Adrenal gland (tissue), 12 donors: ENCODE data around the gene LINGO4. TPM values are rescaled to one million over a fixed set of nuclear protein-coding genes. Genes with fewer than 3 reads are reported as not detected.

Experiments
- DNase-seq, 7 donors: peaks; one replicate each; pipeline ENCODE4 v3.0.0-alpha.2; 2019 to 2020
- H3K27ac ChIP-seq, 5 donors: fragments of 200-600 bp; sonication (generic) in 4 of 5; 1 replicate in 3 of 5; 2 replicates in 2 of 5; pipeline versions ENCODE4 v1.5.1 to v1.8.0; 2016 to 2020; ENCODE audit warnings: mild to moderate bottlenecking in 1 of 5
- H3K27me3 ChIP-seq: fragments of 200-600 bp; 2 replicates; pipeline ENCODE4 v1.8.0; 2021
- H3K36me3 ChIP-seq, 2 donors: fragments of 200-600 bp; replicated peaks in 1 of 2; 1 replicate in 1 of 2; 2 replicates in 1 of 2; pipeline versions ENCODE4 v1.5.1 to v1.8.0; 2018 to 2022
- H3K4me1 ChIP-seq, 2 donors: fragments of 200-600 bp; replicated peaks in 1 of 2; 1 replicate in 1 of 2; 2 replicates in 1 of 2; pipeline versions ENCODE4 v1.5.1 to v1.8.0; 2018 to 2021
- H3K4me3 ChIP-seq, 4 donors: fragments of 200-600 bp; sonication (generic) in 3 of 4; one replicate each; pipeline ENCODE4 v1.5.1; 2016 to 2018
- H3K9me3 ChIP-seq, 3 donors: fragments of 200-600 bp; sonication (generic) in 1 of 3; replicated peaks in 1 of 3; 1 replicate in 2 of 3; 2 replicates in 1 of 3; pipeline versions ENCODE4 v1.5.1 to v1.8.0; 2016 to 2021
- CTCF ChIP-seq, 6 experiments: fragments of 450-650 bp in 4 of 6; fragments of 200-600 bp in 2 of 6; sonication (generic) in 1 of 6; IDR thresholded peaks; 1 replicate in 5 of 6; 2 replicates in 1 of 6; pipeline versions ENCODE4 v1.5.1 to v1.8.0; 2016 to 2021; ENCODE audit warnings: antibody characterized with exemption in 6 of 6, mild to moderate bottlenecking in 2 of 6, moderate library complexity in 1 of 6
- POLR2A ChIP-seq, 2 donors: fragments of 450-650 bp; IDR thresholded peaks; one replicate each; pipeline ENCODE4 v1.6.1; 2017; ENCODE audit warnings: antibody characterized with exemption in 2 of 2, mild to moderate bottlenecking in 2 of 2, moderate library complexity in 1 of 2
- WGBS, 4 donors: extraction: QIAGEN DNeasy Blood & Tissue Kit in 2 of 4; methylation state at CpG; one replicate each; pipeline versions ENCODE4 v1.1.5 to v1.1.7; 2013 to 2017; 5-methylcytosine and 5-hydroxymethylcytosine counted together
- intact Hi-C, 2 donors: fragments of 100-400 bp; cut with DNase I; formaldehyde crosslinking; loops; one replicate each; pipeline versions ENCODE4 v1.14.1 to v1.15.0; 2022 to 2023
- polyA plus RNA-seq, 3 donors: library from polyadenylated mRNA; stranded (reverse); fragments of 200-250 nt in 2 of 3; fragments of 350-450 nt in 1 of 3; fragmentation: Illumina TruSeq in 1 of 3; extraction: RNeasy Lipid Tissue Mini Kit (QIAGEN cat#74804) in 1 of 3; gene quantifications; one replicate each; pipeline ENCODE4 v1.2.3, GENCODE V29; 2013 to 2014
- total RNA-seq, 9 donors: library from RNA; depleted of rRNA in 4 of 9; stranded (reverse); fragments of >200 nt in 4 of 9; fragments of 120-200 nt in 1 of 9; fragmentation: NEBNext Ultra II Directional in 1 of 9; extraction: Animal tissue kit (Norgen Biotek cat#: 25700) in 1 of 9; gene quantifications; one replicate each; pipeline versions ENCODE4 v1.1.0 to v1.2.4, GENCODE V29; 2013 to 2023
- donor health status: healthy with polysubstance abuse.
- donor health status: Bipolar disorder and iron deficiency.
- donor health status: DM: yes; HTN: yes; CAD: no.
- donor health status: DM: no; HTN: no; CAD: no.
- donor health status: DM: no; HTN: no; CAD: no.
- donor health status: DM: yes; HTN: yes; CAD: no.

Gene LINGO4
- total and polyA plus RNA-seq, 12 donors, result 0.11 to 0.56 (median 0.32) TPM; not detected in 6

- intact Hi-C loops, result no loop called here
- Histone ChIP-seq H3K4me1 (peaks cover 0 to 7% of the 10 kb centered on the region in 2 donors), H3K27me3 (no peaks in the 10 kb centered on the region), H3K36me3 (no peaks in the 10 kb centered on the region), H3K9me3 (no peaks in the 10 kb centered on the region), H3K4me3 (no peak overlapping the region), H3K27ac (no peak overlapping the region)
- WGBS, 4 donors, result 52 to 63% (median 57%) methylated on average over 1 to 9 of the region's 9 CpGs
- DNase-seq, result no peak
- no peak for TF ChIP-seq CTCF (IDR thresholded peaks at IDR 0.05)
- TF ChIP-seq POLR2A (IDR thresholded peaks at IDR 0.05), result no peak
Observed at GRCh38 chr1:151827853-151828252, 22.6 kb upstream of the LINGO4 start.

GRCh38 chr1:151825751-151826660 is 20.8 kb upstream of the LINGO4 start:
- Histone ChIP-seq H3K27ac (no peak overlapping the region), H3K4me1 (peaks cover 0 to 7% of the 10 kb centered on the region in 2 donors), H3K27me3 (no peaks in the 10 kb centered on the region), H3K9me3 (no peaks in the 10 kb centered on the region), H3K36me3 (no peaks in the 10 kb centered on the region), H3K4me3 (no peak overlapping the region)
- WGBS, 4 donors, result 57 to 69% (median 64%) methylated on average over 8 to 21 of the region's 21 CpGs
- intact Hi-C loops, result no loop called here
- DNase-seq, result no peak
- TF ChIP-seq CTCF (IDR thresholded peaks at IDR 0.05) (no peak), POLR2A (IDR thresholded peaks at IDR 0.05) (no peak)

- intact Hi-C loops, result no loop called here
- Histone ChIP-seq H3K36me3 (no peaks in the 10 kb centered on the region), H3K4me1 (peaks cover 0 to 10% of the 10 kb centered on the region in 2 donors), H3K27ac (no peak overlapping the region), H3K9me3 (no peaks in the 10 kb centered on the region), H3K4me3 (no peak overlapping the region), H3K27me3 (no peaks in the 10 kb centered on the region)
- DNase-seq, result no peak
- TF ChIP-seq CTCF (IDR thresholded peaks at IDR 0.05), result no peak
- TF ChIP-seq POLR2A (IDR thresholded peaks at IDR 0.05), result no peak
- 54 to 81% (median 74%) methylated on average over 3 to 9 of the region's 9 CpGs for WGBS, 4 donors
Observed at GRCh38 chr1:151825204-151825603, 20.0 kb upstream of the LINGO4 start.

- no peak for DNase-seq
- H3K4me1 ChIP-seq, result peaks cover 0 to 6% of the 10 kb centered on the region in 2 donors
- no peaks in the 10 kb centered on the region for H3K36me3 ChIP-seq
- intact Hi-C loops, result no loop called here
- 52 to 81% (median 75%) methylated on average over 7 to 8 of the region's 8 CpGs for WGBS, 4 donors
- no peak for TF ChIP-seq POLR2A (IDR thresholded peaks at IDR 0.05)
- TF ChIP-seq CTCF (IDR thresholded peaks at IDR 0.05), result no peak
- no peaks in the 10 kb centered on the region for H3K27me3 ChIP-seq
- H3K9me3 ChIP-seq, result no peaks in the 10 kb centered on the region
- no peak overlapping the region for H3K27ac ChIP-seq
- no peak overlapping the region for H3K4me3 ChIP-seq
Observed at GRCh38 chr1:151823175-151823574, 18.0 kb upstream of the LINGO4 start.
